Activated gamma-delta T cell (primary cell): ENCODE results near the gene TRIM72.
"Not testable (repeated sequence)": the region's sequence is repeated elsewhere in the genome, so short reads cannot be mapped to it uniquely, and the experiment has no call there.

Experiments
- DNase-seq: peaks from one replicate; lab custom pipeline; 2025; lab: John Stamatoyannopoulos, UW

Gene TRIM72

DNA sequence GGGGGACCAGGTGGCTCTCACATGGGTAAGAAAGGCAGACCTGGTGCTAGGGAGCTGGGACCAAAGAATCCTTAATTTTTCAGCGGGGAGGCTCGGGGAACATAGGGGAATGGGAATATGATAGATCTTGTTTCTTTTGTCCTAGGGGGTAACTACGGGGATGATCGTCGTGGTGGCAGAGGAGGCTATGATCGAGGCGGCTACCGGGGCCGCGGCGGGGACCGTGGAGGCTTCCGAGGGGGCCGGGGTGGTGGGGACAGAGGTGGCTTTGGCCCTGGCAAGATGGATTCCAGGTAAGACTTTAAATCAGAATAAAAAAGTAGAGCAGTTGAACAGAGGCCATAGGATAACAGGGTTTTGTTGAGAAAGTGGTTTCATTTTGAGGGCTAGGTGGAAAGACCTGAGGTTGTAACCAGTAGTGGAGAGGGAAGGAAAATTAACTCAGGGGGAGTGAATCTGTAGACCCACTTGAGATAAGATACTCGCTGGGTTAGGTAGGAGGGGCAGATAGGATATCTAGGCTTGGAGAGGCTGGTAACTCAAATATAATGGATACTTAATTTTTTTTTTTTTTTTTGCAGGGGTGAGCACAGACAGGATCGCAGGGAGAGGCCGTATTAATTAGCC is 23.0 kb upstream of the TRIM72 start:
- no peak for DNase-seq

DNA sequence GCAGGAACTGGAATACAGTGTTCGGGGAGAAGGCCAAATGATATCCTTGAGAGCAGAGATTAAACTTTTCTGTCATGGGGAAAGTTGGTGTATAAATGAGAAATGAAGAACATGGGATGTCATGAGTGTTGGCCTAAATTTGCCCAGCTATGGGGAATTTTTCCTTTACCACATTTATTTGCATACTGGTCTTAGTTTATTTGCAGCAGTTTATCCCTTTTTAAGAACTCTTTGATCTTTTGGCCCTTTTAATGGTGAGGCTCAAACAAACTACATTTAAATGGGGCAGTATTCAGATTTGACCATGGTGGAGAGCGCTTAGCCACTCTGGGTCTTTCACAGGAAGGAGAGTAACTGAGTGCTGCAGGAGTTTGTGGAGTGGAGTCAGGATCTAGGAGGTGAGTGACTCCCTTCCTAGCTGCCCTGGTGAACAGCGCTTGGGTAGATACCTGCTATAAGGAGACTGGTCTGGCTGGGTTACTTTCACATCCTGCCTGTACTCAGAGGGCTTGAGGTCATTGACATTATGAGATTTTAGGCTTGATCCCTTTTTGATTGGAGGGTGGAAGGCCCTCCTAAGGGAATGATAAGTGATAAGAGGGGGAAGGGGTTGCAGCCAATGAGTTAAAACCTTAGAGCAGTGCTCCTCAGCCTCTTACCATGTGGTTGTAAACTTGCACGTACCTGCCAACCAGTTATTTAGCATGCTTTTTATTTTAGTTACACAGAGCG is 22.1 kb upstream of the TRIM72 start:
- no peak for DNase-seq

DNA sequence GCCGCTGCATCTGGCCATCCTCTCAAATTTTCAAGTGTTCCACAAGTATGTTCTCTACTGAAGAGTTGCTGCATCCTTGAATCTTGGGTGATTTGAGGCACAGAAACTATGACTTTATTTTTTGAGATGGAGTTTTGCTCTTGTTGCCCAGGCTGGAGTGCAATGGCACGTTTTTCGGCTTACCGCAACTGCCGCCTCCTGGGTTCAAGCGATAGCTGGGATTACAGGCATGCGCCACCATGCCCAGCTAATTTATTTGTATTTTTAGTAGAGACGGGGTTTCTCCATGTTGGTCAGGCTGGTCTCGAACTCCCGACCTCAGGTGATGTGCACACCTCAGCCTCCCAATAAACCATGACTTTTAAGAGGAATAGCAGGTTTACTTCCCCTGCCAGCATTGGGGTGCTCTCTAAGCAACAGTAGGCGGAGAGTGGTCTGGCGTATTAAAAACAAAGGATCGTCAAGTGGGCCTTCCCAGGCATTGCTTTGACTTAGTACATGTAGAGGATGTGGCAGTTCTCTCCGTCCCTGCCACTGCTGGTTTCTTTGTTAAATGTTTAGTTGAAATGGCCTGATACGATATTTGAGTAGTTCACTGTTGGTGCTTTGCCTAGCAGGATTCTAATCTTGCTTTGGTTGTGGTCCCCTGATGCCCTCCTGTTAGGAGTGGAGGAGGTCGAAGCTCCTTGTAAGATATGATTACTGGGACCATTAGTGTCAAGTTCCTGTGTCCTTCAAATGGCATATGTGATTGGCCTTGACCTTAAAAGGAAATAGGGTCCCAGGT is 20.9 kb upstream of the TRIM72 start:
- no peak for DNase-seq

DNA sequence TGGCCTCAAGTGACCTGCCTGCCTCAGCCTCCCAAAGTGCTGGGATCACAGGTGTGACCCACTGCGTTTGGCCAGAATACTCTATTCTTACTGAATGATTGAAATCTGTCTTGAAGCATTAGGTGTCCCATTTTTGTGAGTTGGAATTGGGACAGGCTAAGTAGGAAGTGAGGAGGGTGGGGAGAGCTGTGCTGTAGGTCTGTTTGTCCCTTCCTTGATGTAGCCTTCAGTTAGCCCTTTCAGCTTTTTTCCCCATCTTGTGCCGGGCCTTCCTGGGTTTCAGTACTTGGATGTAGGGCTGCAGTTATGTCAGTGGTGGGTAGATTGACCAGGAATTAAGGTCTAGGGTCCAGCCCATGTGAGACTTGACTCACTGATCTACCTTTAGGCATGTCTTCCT is 20.0 kb upstream of the TRIM72 start:
- DNase-seq = no peak

DNA sequence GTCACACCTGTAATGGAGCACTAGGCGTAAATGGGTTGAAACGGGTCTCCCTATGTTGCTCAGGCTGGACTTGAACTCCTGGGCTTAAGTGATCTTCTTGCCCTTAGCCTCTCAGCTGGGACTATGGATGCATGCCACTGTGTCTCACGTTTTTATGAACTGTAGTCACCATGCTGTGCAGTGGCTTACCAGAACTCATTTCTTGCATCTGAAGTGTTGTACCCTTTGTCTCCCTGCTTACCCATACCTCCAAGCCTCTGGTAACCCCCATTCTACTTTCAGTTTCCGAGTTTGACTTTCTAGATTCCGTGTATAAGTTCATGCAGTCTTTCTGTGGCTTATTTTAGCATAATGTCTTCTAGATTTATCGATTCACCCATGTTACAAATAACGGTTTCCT is 19.0 kb upstream of the TRIM72 start:
- no peak for DNase-seq

DNA sequence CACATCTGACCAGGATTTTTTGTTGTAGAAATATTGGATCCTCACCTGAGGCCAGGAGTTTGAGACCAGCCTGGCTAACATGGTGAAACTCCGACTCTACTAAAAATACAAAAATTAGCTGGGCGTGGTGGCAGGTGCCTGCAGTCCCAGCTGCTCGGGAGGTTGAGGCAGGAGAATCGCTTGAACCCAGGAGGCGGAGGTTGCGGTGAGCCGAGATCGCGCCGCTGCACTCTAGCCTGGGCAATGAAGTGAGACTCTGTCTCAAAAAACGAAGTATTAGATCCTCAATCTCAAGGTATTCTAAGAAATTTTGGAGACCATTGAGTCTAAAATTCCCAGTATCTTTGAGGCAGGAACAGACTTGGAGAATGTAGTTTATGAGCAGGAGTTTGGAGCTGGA is 18.1 kb upstream of the TRIM72 start:
- not testable (repeated sequence) for DNase-seq

DNA sequence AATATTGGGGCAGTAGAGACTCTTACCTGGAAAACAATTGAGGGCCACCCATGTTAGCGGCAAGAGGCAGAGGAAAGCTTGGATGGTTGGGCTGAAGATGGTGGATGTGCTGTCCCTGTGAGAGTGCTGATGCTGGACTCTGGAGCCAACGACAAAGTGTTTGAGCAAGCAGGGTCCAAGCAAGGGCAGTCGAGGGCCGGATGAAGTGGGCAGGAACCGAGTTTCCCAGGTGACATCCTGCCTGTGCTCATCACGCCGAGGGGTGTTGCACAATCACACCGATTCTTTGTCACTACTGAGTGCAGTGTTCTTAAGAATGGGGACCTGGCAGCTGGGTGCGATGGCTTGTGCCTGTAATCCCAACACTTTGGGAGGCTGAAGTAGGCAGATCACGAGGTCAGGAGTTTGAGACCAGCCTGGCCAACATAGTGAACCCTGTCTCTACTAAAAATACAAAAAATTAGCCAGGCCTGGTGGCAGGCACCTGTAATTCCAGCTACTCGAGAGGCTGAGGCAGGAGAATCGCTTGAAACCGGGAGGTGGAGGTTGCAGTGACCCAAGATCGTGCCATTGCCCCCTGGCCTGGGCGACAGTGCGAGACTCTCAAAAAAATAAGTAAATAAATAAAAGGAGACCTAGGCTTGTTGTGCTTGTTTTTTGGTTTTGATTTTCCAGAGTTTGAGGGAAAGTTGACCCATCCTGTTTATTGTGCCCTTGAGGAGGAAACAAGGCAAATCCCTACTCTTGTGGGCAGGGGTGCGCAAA is 17.4 kb upstream of the TRIM72 start:
- no peak for DNase-seq

DNA sequence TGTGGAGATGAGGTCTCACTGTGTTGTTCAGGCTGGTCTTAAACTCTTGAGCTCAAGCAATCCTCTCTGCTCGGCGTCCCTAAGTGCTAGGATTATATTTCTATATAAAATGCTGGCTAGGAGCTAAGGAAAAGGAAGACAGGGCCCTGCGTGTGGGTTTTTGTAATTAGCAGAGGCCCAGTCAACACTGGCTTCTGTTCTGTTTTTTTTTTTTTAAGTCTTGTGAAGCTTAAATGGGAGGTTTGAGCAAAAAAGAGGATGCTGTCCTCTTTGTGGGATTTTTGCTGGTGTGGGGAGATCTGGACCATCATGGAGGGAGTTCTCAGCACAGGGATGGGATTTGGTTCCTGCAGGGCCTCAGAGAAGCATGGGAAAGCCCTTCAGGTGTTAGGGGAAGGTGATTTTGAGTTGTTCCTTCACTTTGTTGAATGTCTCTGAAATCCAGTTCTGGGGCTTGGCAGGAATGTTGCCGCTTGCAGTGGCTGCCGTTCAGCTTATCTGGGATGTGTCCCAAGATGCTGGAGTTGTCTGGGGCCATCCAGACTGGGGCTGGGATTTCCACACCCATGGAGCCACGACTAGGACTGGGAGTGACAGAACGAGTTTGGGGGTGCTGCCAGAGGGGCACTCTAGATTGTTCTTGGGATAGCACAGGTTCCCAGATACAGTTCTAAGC is 15.6 kb upstream of the TRIM72 start:
- no peak for DNase-seq

DNA sequence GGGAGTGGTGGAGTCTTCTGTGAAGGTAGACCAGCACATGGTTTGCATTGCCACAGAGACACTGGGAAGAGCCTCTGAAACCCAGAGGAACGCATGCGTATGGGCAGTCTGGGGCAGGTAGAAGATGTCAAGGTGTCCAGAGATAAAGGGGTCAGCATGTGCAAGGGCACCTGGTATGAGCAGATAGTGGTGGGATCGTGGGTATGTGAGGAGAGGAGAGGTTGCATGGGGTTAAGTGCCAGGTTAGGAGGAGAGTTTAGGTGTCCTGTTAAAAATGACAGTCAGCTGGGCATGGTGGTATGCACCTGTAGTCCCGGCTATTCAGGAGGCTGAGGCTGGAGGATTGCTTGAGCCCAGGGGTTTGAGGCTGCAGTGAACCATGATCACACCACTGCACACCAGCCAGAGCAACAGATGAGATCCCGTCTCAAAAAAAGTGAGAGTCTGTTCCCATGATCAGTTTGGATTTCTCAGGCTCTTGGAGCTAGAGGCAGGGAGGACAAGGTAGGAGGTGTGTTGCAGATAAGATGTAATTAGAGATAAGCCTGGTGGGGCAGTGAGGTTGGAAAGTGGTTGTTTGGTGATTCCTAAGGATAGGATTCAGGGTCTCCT is 14.4 kb upstream of the TRIM72 start:
- no peak for DNase-seq

DNA sequence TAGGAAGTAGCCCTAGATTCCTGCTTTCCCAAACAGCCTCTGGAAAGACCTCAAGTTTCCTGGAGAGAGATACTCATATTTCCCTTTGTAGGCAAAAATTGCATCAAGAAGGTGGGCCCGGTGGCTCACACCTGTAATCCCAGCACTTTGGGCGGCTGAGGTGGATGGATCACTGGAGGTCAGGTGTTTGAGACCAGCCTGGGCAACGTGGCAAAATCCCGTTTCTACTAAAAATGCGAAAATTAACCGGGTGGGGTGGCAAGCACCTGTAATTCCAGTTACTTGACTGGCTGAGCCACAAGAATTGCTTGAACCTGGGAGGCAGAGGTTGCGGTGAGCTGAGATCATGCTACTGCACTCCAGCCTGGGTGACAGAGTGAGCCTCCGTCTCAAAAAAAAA is 13.8 kb upstream of the TRIM72 start:
- DNase-seq = not testable (repeated sequence)

DNA sequence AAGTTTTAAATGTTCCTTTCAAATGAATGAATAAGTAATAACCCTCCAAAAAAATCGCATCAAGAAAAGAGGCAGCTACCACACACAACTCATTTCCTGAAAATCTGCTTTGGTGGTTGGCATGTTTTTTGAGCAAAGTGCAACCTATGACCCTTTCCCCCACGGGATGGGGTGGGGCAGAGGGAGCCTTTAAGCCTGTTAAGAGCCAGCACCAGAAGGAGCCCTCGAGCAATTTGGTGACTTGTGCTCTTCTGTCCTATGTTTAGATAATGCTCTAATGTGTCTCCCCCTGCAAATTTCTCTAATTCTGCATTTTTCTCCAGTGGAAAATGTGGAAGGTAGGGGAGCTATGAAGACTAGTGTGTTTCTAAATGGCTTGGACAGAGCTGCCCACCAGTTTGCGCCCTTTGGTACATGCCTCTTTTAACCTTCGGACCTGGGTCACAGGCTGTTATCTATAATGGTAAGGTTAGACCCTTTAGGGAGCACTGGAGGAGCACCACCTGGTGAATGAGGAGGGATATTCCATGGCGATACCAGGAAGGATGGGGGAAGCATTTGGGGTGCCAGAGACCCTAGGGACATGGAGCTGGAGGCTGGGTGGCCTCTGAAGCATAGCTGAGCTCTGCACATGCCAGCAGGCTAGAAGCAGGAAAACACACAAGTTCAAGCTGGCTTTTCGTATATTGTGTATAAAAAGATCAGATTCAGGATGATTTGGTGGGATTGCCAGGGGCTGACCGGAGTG is 12.9 kb upstream of the TRIM72 start:
- no peak for DNase-seq

DNA sequence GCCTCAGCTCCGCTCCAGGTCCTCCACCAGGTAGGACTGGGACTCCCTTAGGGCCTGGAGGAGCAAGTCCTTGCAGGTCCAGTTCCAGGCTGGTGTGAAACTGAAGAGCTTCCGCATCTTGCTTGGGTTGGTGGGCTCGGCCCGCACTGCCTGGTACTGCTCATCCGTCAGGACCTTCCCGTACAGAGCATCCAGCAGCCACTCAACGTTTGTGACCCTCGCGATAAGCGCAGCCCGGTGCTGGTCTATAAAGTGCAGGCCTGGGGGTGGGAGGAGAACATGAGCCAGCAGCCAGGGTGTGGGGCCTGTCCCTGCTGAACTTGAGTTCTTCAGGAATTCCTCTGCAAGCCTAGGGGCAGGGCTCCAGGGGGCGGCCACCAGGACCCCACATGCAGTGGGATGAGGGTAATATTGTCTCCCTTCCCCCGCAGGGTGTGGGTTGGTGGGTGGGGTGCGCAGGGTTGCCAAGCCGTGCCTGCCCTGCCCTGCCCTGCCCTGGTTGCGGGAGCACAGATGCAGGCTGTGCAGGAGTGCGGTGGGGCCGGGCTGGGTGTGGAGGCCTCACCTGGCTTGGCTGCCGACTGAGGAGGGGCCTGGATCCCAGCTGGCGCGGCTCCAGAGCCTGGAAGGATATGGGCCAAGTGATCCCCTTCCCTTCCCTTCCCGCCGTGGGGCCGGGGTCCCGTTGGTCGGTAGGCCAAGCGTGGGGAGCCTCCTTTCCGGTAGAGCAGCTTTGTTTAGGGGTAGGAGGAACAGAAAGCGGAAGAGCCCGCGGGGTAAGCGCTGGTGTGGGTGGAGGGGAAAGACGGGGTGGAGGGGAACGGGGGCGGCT is 12.1 kb upstream of the TRIM72 start:
- no peak for DNase-seq

DNA sequence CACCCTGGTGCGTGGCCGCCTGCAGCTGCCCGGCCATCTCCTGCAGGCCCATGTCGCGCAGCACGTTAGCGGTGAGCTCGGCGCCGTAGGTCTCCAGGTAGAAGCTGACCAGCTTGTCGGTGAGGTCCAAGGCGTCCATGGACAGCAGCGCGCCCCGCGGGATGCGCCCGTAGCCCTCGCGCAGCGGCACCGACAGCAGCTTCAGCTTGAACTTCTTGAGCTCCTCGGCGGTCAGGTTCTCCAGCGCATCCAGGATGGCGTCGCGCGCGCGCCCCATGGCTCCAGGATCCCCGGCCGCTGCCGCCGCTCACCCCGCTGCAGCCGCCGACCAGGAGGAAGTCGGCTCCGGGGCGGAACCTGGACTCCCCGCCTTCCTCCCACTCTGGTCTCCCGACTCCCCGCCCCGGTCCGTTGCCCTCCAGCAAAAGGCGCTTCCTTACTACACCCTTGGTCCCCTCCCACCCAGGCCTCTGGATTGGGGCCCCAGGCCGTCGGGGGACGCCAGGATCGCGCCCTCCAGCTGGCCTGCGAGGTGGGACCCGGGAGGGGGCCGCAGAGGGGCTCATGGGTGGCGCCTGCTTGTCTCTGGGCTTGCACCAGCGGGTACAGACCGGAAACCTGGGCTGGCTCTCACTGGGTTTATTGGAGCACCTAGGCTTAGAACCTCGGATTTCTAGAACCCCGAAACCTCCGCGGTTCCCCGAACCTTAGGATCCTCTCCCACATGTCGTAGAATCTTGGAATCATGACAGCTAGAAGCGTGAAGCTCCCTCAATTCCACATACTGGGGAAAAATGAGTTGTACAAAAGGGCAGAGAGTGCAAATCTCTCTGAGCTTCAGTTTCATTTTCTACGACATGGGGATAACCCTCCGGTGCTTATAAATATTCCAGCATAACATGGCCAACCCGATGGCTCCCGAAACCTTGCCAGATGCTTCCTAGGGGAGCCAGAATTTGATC is 11.2 kb upstream of the TRIM72 start, which contains the start of gene PYCARD:
PYCARD (minus strand) TSS at position 347 of the 962 bp plus-strand sequence; CDS start at position 277, 70 bp downstream.
- no peak for DNase-seq

DNA sequence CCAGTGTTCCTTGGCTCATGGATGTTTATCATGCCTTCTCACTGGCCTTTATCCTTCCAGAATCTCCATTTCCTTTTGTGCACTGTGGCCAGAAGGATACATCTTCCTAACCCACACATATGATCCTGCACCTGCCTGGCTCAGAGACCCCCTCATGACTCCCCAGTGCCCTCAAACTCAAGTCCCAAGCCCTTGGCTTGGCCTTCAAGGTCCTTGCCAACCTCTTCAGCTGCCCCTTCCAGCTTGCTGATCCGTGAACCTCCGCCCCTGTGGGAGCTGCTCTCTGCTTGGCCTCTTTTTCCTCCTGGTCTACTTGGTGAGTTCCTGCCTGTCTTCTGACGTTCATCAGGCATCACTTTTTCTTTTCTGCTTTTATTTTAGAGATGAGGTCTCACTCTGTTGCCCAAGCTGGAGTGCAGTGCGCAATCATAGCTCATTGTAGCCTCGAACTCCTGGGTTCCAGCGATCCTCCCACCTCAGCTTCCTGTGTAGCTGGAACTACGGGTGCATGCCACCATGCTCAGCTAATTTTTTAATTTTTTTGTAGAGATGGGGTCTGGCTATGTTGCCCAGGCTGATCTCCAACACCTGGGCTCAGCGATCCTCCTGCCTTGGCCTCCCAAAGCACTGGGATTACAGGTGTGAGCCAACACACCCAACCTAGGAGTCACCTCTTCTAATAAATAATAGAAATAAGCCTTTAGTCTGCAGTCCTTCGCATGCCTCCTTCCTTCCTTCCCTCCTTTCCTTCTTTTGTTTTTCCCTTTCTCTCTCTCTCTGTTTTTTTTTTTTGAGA is 8.8 kb upstream of the TRIM72 start:
- DNase-seq = no peak

DNA sequence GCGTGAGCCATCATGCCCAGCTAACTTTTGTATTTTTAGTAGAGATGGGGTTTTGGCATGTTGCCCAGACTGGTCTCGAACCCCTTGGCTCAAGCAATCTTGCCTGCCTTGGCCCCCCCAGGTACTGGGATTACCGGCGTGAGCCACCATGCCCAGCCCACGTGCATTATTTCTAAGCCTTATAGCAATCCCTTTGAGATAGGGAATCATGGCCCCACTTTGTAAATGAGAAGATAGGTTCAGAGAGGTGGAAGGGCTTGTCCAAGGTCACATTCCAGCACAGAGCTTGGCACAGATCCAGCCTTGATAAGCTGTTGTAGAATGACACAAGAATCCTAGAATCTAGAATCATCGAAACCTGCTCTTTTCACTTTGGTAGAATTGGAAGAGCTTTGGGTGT is 7.1 kb upstream of the TRIM72 start:
- no peak for DNase-seq

DNA sequence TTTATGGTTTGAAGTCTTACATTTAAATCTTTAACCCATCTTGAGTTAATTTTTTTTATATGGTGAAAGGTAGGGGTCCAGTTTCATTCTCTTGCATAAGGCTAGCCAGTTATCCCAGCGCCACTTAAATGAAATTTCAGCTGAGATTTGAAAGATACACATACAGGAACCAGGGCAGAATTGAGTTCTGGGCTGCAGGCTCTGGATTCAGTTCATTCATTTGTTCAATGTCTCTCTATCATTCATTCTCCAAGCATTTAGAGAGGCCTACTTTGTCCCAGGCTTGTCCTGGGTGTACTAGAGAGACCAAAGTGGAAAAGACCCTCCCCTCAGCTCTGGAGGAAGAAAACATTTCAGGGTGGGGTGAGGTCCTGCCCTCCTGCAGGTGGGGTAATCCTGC is 577 bp upstream of the TRIM72 start:
- no peak for DNase-seq

DNA sequence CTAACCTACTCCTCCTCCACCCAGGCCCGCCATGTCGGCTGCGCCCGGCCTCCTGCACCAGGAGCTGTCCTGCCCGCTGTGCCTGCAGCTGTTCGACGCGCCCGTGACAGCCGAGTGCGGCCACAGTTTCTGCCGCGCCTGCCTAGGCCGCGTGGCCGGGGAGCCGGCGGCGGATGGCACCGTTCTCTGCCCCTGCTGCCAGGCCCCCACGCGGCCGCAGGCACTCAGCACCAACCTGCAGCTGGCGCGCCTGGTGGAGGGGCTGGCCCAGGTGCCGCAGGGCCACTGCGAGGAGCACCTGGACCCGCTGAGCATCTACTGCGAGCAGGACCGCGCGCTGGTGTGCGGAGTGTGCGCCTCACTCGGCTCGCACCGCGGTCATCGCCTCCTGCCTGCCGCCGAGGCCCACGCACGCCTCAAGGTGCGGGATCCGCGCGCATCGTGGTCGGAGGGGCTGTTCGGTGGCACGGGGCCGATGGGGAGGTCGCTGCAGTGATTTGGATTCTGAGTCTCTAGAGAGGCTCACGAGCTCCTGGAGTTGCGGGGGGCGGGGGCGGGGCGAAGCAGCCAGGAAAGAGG is 878 bp downstream of the TRIM72 start:
- DNase-seq = no peak
